Measurements from ENCODE around the gene HDAC8.
"Not testable (repeated sequence)": the region's sequence is repeated elsewhere in the genome, so short reads cannot be mapped to it uniquely, and the experiment has no call there.

Gene HDAC8

DNA sequence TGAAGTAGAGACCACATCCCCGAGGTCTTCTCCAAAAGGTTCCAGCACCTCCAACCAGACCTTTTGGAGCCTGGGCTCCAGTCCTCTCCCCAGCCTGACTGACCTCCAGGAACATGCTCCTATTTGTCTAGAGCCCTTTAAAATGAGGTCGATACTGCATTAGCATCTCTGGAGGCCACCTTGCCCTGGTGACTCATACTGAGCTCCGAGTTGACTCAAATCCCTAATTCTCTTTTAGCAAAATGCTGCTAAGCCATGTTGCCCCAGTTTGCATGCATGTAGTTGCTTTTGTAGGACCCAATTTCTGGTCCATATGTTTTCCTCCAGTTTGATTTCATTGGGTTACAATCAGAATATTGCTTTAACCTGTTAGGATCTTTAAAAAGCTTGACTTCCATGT is 223.5 kb downstream of the HDAC8 start:
- Histone ChIP-seq H3K9me3 (ENCODE audit: insufficient read depth, low read depth, low read length) (no peaks in the 10 kb centered on the region), H3K36me3 (ENCODE audit: insufficient read depth, low read length) (no peaks in the 10 kb centered on the region), H3K27me3 (ENCODE audit: insufficient read depth, low read length) (no peaks in the 10 kb centered on the region), H3K4me3 (ENCODE audit: low read length) (no peak overlapping the region), H3K27ac (ENCODE audit: low read depth, low read length) (no peak overlapping the region), H3K9ac (ENCODE audit: low read depth, low read length) (no peak overlapping the region), H3K4me1 (ENCODE audit: insufficient read depth, low read length) (peaks cover 13% of the 10 kb centered on the region)
- WGBS, result 74% methylated on average over 3 of the region's 3 CpGs

- WGBS, result 93% methylated on average over 5 of the region's 5 CpGs
- no peak overlapping the region for H3K4me3 ChIP-seq (ENCODE audit: low read length)
- no peaks in the 10 kb centered on the region for H3K27me3 ChIP-seq (ENCODE audit: insufficient read depth, low read length)
- no peak overlapping the region for H3K9ac ChIP-seq (ENCODE audit: low read depth, low read length)
- peaks cover 13% of the 10 kb centered on the region for H3K4me1 ChIP-seq (ENCODE audit: insufficient read depth, low read length)
- H3K27ac ChIP-seq (ENCODE audit: low read depth, low read length), result no peak overlapping the region
- H3K9me3 ChIP-seq (ENCODE audit: insufficient read depth, low read depth, low read length), result no peaks in the 10 kb centered on the region
- no peaks in the 10 kb centered on the region for H3K36me3 ChIP-seq (ENCODE audit: insufficient read depth, low read length)
These were observed 224.2 kb downstream of the HDAC8 start for GRCh38 chrX:72348247-72348979.

- 84% methylated on average over 2 of the region's 2 CpGs for WGBS
- no peaks in the 10 kb centered on the region for H3K36me3 ChIP-seq (ENCODE audit: insufficient read depth, low read length)
- no peak overlapping the region for H3K27ac ChIP-seq (ENCODE audit: low read depth, low read length)
These were observed 225.3 kb downstream of the HDAC8 start for GRCh38 chrX:72347366-72347765.

DNA sequence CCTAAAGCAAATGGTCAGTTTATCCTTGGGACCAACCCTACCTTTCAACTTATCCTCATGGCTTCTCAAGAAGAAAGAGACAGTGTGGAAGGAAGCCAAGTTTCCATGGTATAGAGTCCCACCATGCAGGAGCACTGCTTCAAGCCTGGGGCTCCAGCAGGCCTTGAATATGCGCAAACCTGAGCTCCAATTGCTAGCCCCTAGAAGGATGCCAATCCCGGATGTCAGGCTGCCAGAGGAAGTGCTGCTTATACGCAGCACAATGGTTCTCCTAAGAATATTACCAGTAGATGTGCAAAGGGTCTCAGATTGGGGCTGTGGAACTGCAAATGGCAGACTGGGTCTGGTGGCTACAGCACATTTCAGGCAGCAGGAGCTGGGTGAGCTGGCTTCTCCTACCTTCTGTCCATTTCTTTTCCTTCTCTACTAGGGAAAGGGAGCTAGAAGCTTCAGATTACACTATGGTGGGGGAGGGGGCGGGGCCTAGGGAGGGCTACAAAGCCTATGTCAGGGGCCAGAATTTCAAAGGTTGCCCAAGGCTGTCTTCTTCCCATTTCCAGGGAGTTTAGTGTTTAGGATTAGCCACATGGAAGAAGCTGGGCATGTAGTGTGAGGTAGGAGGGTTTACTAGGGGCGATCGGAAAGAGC is 226.2 kb downstream of the HDAC8 start:
- H3K4me1 ChIP-seq (ENCODE audit: insufficient read depth, low read length), result peaks cover 13% of the 10 kb centered on the region
- 68% methylated on average over 5 of the region's 6 CpGs for WGBS
- H3K9me3 ChIP-seq (ENCODE audit: insufficient read depth, low read depth, low read length), result no peaks in the 10 kb centered on the region
- H3K27me3 ChIP-seq (ENCODE audit: insufficient read depth, low read length), result no peaks in the 10 kb centered on the region
- H3K9ac ChIP-seq (ENCODE audit: low read depth, low read length), result no peak overlapping the region
- H3K4me3 ChIP-seq (ENCODE audit: low read length), result 0 out of 2 replicates have a peak overlapping the region, but pooled peaks have one; percentile 13
- no peaks in the 10 kb centered on the region for H3K36me3 ChIP-seq (ENCODE audit: insufficient read depth, low read length)
- H3K27ac ChIP-seq (ENCODE audit: low read depth, low read length), result peak overlapping the region; percentile 18

More at GRCh38 chrX:72347366-72347765, 225.3 kb downstream of the HDAC8 start:
- Histone ChIP-seq H3K9ac (ENCODE audit: low read depth, low read length) (no peak overlapping the region), H3K4me1 (ENCODE audit: insufficient read depth, low read length) (peaks cover 13% of the 10 kb centered on the region), H3K27me3 (ENCODE audit: insufficient read depth, low read length) (no peaks in the 10 kb centered on the region), H3K9me3 (ENCODE audit: insufficient read depth, low read depth, low read length) (no peaks in the 10 kb centered on the region), H3K4me3 (ENCODE audit: low read length) (no peak overlapping the region)

- no peaks in the 10 kb centered on the region for H3K4me1 ChIP-seq (ENCODE audit: insufficient read depth, low read length)
- 94% methylated on average over 2 of the region's 2 CpGs for WGBS
- H3K9ac ChIP-seq (ENCODE audit: low read depth, low read length), result no peak overlapping the region
- H3K36me3 ChIP-seq (ENCODE audit: insufficient read depth, low read length), result no peaks in the 10 kb centered on the region
- H3K9me3 ChIP-seq (ENCODE audit: insufficient read depth, low read depth, low read length), result no peaks in the 10 kb centered on the region
- no peak overlapping the region for H3K4me3 ChIP-seq (ENCODE audit: low read length)
- no peak overlapping the region for H3K27ac ChIP-seq (ENCODE audit: low read depth, low read length)
- no peaks in the 10 kb centered on the region for H3K27me3 ChIP-seq (ENCODE audit: insufficient read depth, low read length)
These were observed 232.0 kb downstream of the HDAC8 start for GRCh38 chrX:72340626-72341025.

DNA sequence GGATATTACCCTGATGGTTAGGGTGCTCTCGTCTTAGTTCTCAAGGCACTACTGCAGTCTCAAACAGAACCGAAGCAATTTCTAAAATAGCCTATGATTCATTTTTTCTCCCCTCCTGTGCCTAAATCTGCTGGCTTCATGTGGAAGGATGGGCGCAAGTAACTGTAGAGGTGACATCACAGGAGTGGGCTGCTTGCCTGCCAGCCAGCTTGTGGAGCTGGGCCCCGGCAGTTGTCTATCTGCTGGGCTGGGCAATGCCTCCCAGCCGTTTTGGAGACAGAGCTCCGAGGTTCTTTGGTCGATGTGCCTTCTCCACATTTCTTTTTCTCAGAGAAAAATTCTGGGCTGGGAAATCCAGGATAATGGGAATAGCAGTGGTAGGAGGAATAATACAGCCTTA is 232.6 kb downstream of the HDAC8 start:
- H3K4me1 ChIP-seq (ENCODE audit: insufficient read depth, low read length), result no peaks in the 10 kb centered on the region
- H3K27ac ChIP-seq (ENCODE audit: low read depth, low read length), result no peak overlapping the region
- no peak overlapping the region for H3K9ac ChIP-seq (ENCODE audit: low read depth, low read length)
- no peak overlapping the region for H3K4me3 ChIP-seq (ENCODE audit: low read length)
- 92% methylated on average over 6 of the region's 7 CpGs for WGBS
- no peaks in the 10 kb centered on the region for H3K27me3 ChIP-seq (ENCODE audit: insufficient read depth, low read length)
- H3K36me3 ChIP-seq (ENCODE audit: insufficient read depth, low read length), result no peaks in the 10 kb centered on the region
- no peaks in the 10 kb centered on the region for H3K9me3 ChIP-seq (ENCODE audit: insufficient read depth, low read depth, low read length)

- 94% methylated on average over 3 of the region's 3 CpGs for WGBS
- Histone ChIP-seq H3K27me3 (ENCODE audit: insufficient read depth, low read length) (no peaks in the 10 kb centered on the region), H3K4me3 (ENCODE audit: low read length) (no peak overlapping the region), H3K4me1 (ENCODE audit: insufficient read depth, low read length) (peaks cover 4% of the 10 kb centered on the region), H3K27ac (ENCODE audit: low read depth, low read length) (no peak overlapping the region), H3K9me3 (ENCODE audit: insufficient read depth, low read depth, low read length) (no peaks in the 10 kb centered on the region), H3K36me3 (ENCODE audit: insufficient read depth, low read length) (no peaks in the 10 kb centered on the region), H3K9ac (ENCODE audit: low read depth, low read length) (no peak overlapping the region)
These were observed 242.5 kb downstream of the HDAC8 start for GRCh38 chrX:72330131-72330530.

- WGBS, result 81% methylated on average over 7 of the region's 8 CpGs
- Histone ChIP-seq H3K4me1 (ENCODE audit: insufficient read depth, low read length) (peaks cover 4% of the 10 kb centered on the region), H3K27me3 (ENCODE audit: insufficient read depth, low read length) (no peaks in the 10 kb centered on the region), H3K9me3 (ENCODE audit: insufficient read depth, low read depth, low read length) (no peaks in the 10 kb centered on the region), H3K36me3 (ENCODE audit: insufficient read depth, low read length) (no peaks in the 10 kb centered on the region), H3K27ac (ENCODE audit: low read depth, low read length) (no peak overlapping the region), H3K9ac (ENCODE audit: low read depth, low read length) (no peak overlapping the region), H3K4me3 (ENCODE audit: low read length) (no peak overlapping the region)
These were observed 245.9 kb downstream of the HDAC8 start for GRCh38 chrX:72326605-72327300.

DNA sequence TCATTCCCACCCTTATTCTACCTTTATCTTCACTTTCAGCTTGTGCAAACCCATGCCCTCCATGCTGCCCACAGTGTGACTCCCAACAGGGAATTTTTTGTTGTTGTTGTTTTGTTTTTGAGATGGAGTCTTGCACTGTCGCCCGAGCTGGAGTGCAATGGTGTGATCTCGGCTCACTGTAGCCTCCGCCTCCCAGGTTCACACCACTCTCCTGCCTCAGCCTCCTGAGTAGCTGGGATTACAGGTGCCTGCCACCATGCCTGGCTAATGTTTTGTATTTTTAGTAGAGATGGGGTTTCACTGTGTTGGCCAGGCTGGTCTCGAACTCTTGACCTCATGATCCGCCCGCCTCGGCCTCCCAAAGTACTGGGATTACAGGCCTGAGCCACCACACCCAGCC is 253.0 kb downstream of the HDAC8 start:
- no CpG with 5 or more reads among the region's 8 CpGs for WGBS
- H3K27me3 ChIP-seq (ENCODE audit: insufficient read depth, low read length); H3K27ac ChIP-seq (ENCODE audit: low read depth, low read length); H3K36me3 ChIP-seq (ENCODE audit: insufficient read depth, low read length); H3K4me3 ChIP-seq (ENCODE audit: low read length); H3K9ac ChIP-seq (ENCODE audit: low read depth, low read length); H3K9me3 ChIP-seq (ENCODE audit: insufficient read depth, low read depth, low read length); H3K4me1 ChIP-seq (ENCODE audit: insufficient read depth, low read length): not testable (repeated sequence)

DNA sequence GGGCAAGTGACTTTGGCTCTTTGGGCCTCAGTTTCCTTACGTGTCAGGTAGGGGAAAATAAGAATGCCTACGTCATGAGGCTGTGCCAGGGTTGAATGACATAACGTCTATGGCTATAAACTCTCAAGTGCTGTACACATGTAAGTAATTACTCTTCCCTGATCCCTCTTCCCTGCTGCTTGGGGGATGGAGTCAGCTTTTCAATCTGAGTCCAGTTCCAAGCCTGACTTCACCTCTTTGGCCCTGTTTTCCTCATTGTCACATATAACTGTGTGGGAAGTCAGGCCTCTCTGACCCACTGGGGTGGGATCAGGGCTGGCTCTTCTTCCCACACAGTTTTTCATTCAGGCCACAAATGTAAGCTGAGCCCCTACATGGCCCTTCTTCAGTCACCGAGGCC is 255.5 kb downstream of the HDAC8 start:
- WGBS, result 93% methylated on average over 4 of the region's 4 CpGs
- Histone ChIP-seq H3K9me3 (ENCODE audit: insufficient read depth, low read depth, low read length) (no peaks in the 10 kb centered on the region), H3K4me3 (ENCODE audit: low read length) (no peak overlapping the region), H3K4me1 (ENCODE audit: insufficient read depth, low read length) (no peaks in the 10 kb centered on the region), H3K9ac (ENCODE audit: low read depth, low read length) (no peak overlapping the region), H3K36me3 (ENCODE audit: insufficient read depth, low read length) (no peaks in the 10 kb centered on the region), H3K27me3 (ENCODE audit: insufficient read depth, low read length) (peaks cover 13% of the 10 kb centered on the region), H3K27ac (ENCODE audit: low read depth, low read length) (no peak overlapping the region)

DNA sequence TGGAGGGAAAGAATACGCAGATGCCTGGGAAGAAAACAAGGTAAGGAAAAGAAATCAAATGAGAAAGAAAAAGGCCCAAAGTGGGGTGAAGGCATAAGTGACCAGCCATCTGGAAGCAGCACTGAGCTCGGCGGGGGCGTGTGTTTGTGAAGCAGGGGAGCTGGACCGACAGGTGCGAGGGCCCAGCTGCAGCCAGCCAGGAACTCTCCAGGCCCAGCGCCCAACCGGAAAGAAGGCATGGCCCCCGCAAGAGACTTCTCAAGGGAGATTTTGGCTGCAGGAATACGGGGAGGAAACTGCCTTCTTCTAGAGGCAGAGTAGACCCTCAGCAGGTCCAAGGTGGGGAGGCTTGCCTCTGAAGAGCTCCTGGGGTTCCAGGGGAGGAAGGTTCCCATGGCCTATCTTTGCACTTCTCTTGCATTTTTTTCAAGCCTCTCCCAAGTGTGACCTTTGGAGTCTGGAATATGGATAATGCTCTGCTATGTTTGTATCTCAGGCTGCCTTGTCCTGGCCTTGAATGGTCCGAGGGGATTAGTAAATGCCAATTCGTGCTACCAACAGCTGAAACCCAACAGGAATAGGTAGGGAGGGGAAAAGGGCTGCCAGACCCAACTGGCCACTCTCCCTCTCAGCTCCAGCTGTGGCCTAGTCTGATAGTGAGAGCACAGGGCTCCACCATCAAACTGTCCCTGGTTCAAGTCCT is 256.1 kb downstream of the HDAC8 start:
- Histone ChIP-seq H3K27ac (ENCODE audit: low read depth, low read length) (no peak overlapping the region), H3K4me3 (ENCODE audit: low read length) (no peak overlapping the region), H3K4me1 (ENCODE audit: insufficient read depth, low read length) (no peaks in the 10 kb centered on the region), H3K9me3 (ENCODE audit: insufficient read depth, low read depth, low read length) (no peaks in the 10 kb centered on the region), H3K27me3 (ENCODE audit: insufficient read depth, low read length) (peaks cover 13% of the 10 kb centered on the region), H3K36me3 (ENCODE audit: insufficient read depth, low read length) (no peaks in the 10 kb centered on the region), H3K9ac (ENCODE audit: low read depth, low read length) (no peak overlapping the region)
- WGBS, result 40% methylated on average over 12 of the region's 12 CpGs

Data from HUES64 (cell line).